ENCODE data around the gene CYP27C1. TPM values are rescaled to one million over a fixed set of nuclear protein-coding genes. Genes with fewer than 3 reads are reported as not detected.
A peak's percentile ranks its signal among the peaks of the same experiment; 100 is the strongest.

Gene CYP27C1
- total and polyA plus RNA-seq, 10 of the 15 experiments (the other 5 are each of a cell fraction or from before 2014, with no cell fraction given), result not detected

DNA sequence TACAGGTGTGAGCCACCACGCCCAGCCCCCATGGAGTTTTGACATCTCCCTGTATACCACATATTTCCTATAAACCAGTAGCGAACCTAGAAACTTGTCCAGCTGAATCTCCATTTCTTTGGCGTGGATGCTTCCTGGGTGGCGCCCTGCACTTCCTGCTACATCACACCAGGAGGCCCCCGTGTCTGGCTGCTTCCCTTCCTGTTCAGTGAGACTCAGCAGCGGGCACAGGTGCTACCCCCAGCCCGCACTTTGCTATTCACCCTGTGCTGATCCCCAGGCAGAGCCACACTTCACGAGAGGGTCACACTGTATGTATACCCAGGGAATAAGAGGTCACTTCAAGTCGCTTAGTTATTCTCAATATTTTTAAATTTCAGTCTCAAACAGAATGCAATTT lies 35.0 kb downstream of the CYP27C1 start:
- no TSS peak for BruUV-seq (replicated peaks)
- CTCF ChIA-PET, result interaction anchor here (2.3 kb wide), 1 partner anchor 12 kb away, joined by 8 read pairs; no protein-coding TSS in a partner anchor
- TF ChIP-seq POLR2AphosphoS2 (IDR thresholded peaks at IDR 0.05; ENCODE audit: low read depth, low read length) (no peak), FOXK2 (IDR thresholded peaks at IDR 0.05) (no peak), TCF7 (IDR thresholded peaks at IDR 0.05; ENCODE audit: borderline replicate concordance) (no peak)
- TF ChIP-seq, protein P1, sequence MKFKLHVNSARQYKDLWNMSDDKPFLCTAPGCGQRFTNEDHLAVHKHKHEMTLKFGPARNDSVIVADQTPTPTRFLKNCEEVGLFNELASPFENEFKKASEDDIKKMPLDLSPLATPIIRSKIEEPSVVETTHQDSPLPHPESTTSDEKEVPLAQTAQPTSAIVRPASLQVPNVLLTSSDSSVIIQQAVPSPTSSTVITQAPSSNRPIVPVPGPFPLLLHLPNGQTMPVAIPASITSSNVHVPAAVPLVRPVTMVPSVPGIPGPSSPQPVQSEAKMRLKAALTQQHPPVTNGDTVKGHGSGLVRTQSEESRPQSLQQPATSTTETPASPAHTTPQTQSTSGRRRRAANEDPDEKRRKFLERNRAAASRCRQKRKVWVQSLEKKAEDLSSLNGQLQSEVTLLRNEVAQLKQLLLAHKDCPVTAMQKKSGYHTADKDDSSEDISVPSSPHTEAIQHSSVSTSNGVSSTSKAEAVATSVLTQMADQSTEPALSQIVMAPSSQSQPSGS (IDR thresholded peaks at IDR 0.05; ENCODE audit: low read length), result no peak
- TF ChIP-seq, protein P2, sequence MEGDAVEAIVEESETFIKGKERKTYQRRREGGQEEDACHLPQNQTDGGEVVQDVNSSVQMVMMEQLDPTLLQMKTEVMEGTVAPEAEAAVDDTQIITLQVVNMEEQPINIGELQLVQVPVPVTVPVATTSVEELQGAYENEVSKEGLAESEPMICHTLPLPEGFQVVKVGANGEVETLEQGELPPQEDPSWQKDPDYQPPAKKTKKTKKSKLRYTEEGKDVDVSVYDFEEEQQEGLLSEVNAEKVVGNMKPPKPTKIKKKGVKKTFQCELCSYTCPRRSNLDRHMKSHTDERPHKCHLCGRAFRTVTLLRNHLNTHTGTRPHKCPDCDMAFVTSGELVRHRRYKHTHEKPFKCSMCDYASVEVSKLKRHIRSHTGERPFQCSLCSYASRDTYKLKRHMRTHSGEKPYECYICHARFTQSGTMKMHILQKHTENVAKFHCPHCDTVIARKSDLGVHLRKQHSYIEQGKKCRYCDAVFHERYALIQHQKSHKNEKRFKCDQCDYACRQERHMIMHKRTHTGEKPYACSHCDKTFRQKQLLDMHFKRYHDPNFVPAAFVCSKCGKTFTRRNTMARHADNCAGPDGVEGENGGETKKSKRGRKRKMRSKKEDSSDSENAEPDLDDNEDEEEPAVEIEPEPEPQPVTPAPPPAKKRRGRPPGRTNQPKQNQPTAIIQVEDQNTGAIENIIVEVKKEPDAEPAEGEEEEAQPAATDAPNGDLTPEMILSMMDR (IDR thresholded peaks at IDR 0.05 in 2 of 3, conservative IDR thresholded peaks at IDR 0.05 in 1 of 3; ENCODE audit: control insufficient read depth in 2 of 3, extremely low read depth in 1 of 3, insufficient read depth in 1 of 3, low read depth in 3 of 3, low read length in 3 of 3), result peak in 1 of 3 experiments; percentile 18; a peak in 1 of 6 replicates
- Histone ChIP-seq H3K79me2 (ENCODE audit: control insufficient read depth, insufficient read depth, low read length) (no peaks in the 10 kb centered on the region), H3K4me1 (ENCODE audit: control insufficient read depth, insufficient read depth, low read length) (no peaks in the 10 kb centered on the region), H3K36me3 (ENCODE audit: control insufficient read depth in 2 of 2, insufficient read depth in 2 of 2, low read length in 1 of 2) (no peaks in the 10 kb centered on the region), H3K4me2 (ENCODE audit: control insufficient read depth, insufficient read depth) (no peak overlapping the region), H2AFZ (ENCODE audit: control insufficient read depth, low read depth, low read length) (no peak overlapping the region), H3K27ac (ENCODE audit: control insufficient read depth, insufficient read depth) (no peak overlapping the region), H4K20me1 (ENCODE audit: control insufficient read depth, insufficient read depth) (no peaks in the 10 kb centered on the region), H3K4me3 (no peak overlapping the region), H3K9ac (ENCODE audit: control insufficient read depth, insufficient read depth, low read length) (no peak overlapping the region), H3K9me3 (replicated peaks; ENCODE audit: control insufficient read depth, insufficient read depth, low read length) (no peaks in the 10 kb centered on the region), H3K27me3 (replicated peaks in 1 of 2; ENCODE audit: control insufficient read depth in 2 of 2, insufficient read depth in 2 of 2, low read length in 1 of 2) (peaks cover 0 to 4% of the 10 kb centered on the region in 2 experiments; a peak in 2 of 4 replicates)
- DNase-seq (ENCODE audit: low read depth, low spot score), result no peak
- intact Hi-C loops (cut with micrococcal nuclease; ENCODE audit: unreplicated experiment), result no loop called here
- POLR2A ChIA-PET, result no interaction called here
- SMC1A ChIA-PET (ENCODE audit: uncharacterized antibody, unreplicated experiment), result no interaction called here
- no peak for FAIRE-seq
- RAD21 ChIA-PET (ENCODE audit: unreplicated experiment), result no interaction called here
- ATAC-seq, result peak; percentile 33; the same call in 1 of the 3 replicates
- WGBS (ENCODE audit: insufficient coverage, insufficient replicate concordance, low lambda C conversion rate, missing lambda C conversion rate), result 34% methylated on average over 9 of the region's 9 CpGs
- in situ Hi-C loops (cut with MboI), result no loop called here
